ENCODE data around the gene ATP5MC2.
A peak's percentile ranks its signal among the peaks of the same experiment; 100 is the strongest.
"Not testable (repeated sequence)": the region's sequence is repeated elsewhere in the genome, so short reads cannot be mapped to it uniquely, and the experiment has no call there.

The ATP5MC2 gene

GRCh38 chr12:53646300-53646699 lies 29.6 kb downstream of the ATP5MC2 start:
- DNase-seq (ENCODE audit: low read depth) = not testable (repeated sequence)

- DNase-seq (ENCODE audit: low read depth) = no peak
Measured at GRCh38 chr12:53645165-53645564, 30.7 kb downstream of the ATP5MC2 start.

GRCh38 chr12:53644133-53644532 lies 31.8 kb downstream of the ATP5MC2 start:
- DNase-seq (ENCODE audit: low read depth) = no peak

- DNase-seq (ENCODE audit: low read depth) = no peak
Measured at GRCh38 chr12:53643232-53643979, 32.5 kb downstream of the ATP5MC2 start.

DNA sequence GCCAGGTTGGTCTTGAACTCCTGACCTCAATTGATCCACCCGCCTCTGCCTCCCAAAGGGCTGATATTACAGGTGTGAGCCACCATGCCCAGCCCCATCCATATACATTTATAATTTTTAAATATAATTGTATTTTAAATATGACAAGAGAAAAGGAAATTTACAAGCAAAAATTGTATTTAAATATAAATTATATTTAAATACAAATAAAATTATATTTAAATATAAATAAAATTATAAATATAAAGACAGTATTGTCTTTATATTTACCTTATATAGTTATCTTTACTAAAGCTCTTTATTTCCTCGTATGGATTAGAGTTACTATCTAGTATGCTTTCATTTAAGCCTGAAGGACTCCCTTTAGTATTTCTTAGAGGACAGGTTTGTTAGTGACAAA lies 37.8 kb downstream of the ATP5MC2 start:
- no peak for DNase-seq (ENCODE audit: low read depth)

DNA sequence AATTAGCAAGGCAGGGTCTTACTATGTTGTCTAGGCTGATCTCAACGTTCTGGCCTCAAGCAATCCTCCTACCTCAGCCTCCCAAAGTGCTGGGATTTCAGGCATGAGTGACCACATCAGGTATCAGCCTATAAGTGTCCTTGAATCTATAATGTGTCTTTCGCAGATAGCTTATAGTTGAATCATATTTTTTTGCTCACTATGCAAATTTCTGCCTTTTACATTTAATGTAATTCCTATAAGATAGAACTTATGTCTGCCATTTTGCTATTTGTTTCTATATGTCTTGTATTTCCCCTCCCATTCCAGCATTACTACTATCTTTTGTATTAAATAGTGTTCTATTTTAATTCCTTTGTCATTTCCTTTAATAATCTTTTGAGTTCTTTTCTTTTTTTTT lies 39.2 kb downstream of the ATP5MC2 start:
- no peak for DNase-seq (ENCODE audit: low read depth)

- DNase-seq (ENCODE audit: low read depth) = not testable (repeated sequence)
Measured at GRCh38 chr12:53635708-53636107, 40.2 kb downstream of the ATP5MC2 start.

DNA sequence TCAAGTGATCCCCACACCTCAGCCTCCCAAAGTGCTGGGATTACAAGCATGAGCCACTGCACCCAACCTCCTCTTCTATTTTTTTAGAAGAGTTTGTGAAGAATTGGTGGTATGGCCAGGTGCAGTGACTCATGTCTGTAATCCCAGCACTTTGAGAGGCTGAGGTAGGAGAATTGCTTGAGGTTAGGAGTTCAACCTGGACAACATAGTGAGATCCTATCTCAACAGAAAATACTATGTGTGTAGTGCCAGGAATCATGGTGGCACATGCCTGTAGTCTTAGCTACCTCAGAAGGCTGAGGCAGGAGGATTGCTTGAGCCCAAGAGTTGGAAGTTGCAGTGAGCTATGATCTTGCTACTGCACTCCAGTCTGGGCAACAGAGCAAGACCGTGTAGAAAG lies 44.2 kb downstream of the ATP5MC2 start:
- no peak for DNase-seq (ENCODE audit: low read depth)

- DNase-seq (ENCODE audit: low read depth) = no peak
Measured at GRCh38 chr12:53627919-53628318, 48.0 kb downstream of the ATP5MC2 start.

GRCh38 chr12:53626702-53627169 lies 49.1 kb downstream of the ATP5MC2 start:
- DNase-seq (ENCODE audit: low read depth) = no peak

DNA sequence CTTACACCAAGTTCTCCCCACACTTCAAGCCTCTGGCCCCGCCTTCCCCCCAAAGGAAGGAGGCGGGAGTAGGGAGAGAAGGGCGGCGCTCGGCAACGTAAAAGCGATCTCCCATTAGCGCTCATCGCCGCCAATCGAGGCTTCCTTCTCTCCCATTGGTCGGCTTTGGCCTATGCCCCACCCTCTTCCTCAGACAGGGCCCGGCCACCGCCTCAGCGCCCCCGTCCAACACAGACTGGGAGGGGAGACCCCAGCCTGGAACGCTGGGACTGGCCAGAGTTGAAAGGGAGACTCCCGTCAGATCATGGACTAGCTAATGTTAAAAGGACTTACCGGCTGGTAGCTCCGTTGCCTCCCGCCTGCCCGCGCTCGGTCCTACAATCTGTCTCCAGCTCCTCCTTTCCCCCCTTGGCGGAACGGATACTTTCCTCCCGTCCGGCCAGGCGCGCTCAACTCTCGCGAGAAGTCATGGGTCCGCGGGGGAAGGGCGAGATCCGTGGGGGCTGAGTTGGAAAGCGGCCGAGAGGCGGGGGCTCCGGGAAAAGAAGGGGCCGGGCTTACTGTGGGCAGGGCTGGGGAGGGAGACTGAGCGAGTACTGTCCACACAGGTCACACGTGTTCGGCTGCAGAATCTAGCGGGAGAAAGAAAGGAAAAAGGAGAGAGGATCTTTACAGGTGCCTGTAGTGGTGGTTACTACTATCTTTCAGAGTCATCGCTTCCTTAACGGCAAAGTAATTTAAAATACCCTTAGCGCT lies 49.8 kb downstream of the ATP5MC2 start, which contains the start of gene ATF7:
TSS of gene ATF7 (minus strand) at position 437 of the 756 bp plus-strand sequence. CDS start 25,382 bp downstream, outside the sequence.
- peak; percentile 92 for DNase-seq (ENCODE audit: low read depth)

GRCh38 chr12:53625373-53625945 lies 50.4 kb downstream of the ATP5MC2 start:
- no peak for DNase-seq (ENCODE audit: low read depth)

DNA sequence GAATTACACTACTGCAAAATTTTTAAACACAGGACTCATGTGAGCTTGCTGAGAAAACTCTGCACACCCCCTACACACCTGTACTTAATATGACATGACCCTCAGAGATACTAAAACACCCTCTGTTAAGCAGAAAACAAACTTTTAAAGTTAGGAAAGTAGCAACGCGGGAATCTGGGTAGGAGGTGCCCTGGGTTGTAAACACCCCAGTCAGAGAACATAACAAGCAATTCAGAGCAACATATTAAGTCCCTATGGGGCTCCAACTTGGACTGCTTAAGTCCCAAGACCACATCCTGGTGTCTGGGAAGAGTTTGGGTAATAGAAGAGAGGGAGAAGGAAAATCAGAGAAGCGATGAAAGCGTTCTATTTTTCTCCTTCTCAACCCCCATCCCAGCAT lies 50.9 kb downstream of the ATP5MC2 start:
- DNase-seq (ENCODE audit: low read depth) = no peak

DNA sequence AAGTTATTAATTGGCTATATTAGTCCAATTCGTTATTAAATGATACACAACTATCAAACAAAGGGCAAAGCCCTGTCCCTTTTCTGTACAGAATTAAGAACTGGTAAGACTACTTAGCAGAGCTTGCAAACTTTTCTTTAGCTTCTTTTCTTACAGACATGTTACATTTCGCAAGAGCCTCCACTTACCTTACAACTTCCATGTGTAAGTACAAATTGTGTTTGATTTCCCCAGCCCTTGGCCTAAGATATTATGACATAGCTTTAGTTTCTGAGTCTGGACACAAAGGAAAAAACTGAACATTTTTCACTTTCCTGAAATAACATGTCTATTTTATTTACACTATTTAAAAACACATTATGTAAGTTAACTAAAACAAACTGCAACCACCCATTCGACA lies 51.4 kb downstream of the ATP5MC2 start:
- DNase-seq (ENCODE audit: low read depth) = no peak

GRCh38 chr12:53623548-53624385 lies 52.1 kb downstream of the ATP5MC2 start:
- DNase-seq (ENCODE audit: low read depth) = no peak

DNA sequence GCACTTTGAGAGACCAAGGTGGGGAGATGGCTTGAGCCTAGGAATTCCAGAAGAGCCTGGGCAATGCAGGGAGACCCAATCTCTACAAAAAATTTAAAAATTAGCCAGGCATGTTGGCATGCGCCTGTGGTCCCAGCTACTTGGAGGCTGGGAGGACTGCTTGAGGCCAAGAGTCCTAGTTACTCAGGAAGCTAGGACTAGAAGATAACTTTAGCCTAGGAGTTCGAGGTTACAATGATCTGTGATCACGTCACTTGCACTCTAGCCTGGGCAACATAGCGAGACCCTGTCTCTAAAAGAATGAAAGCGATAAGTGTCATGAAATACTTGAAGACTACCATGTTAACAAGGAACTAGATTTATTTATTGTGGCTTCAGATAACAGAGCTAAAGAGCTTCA lies 53.2 kb downstream of the ATP5MC2 start:
- no peak for DNase-seq (ENCODE audit: low read depth)

- DNase-seq (ENCODE audit: low read depth) = no peak
Measured at GRCh38 chr12:53618275-53618674, 57.6 kb downstream of the ATP5MC2 start.

DNA sequence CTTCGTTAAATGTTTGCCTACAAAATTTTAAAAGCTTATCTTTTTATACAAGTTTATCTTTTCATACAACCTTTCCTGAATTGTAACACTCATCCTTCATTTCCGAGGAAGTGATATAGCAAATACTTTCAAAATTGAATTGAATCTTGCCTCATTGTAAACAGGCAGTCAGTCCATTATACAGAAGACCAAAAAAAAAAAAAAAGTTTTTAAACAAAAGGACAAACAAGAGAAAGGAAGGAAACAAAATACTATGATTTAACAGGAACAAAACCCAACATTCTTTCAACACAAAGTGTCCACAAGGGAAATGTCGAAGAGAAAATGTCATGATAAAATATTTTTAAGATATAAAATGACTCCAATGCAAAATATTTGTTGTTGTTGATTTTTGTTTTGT lies 58.2 kb downstream of the ATP5MC2 start:
- no peak for DNase-seq (ENCODE audit: low read depth)

DNA sequence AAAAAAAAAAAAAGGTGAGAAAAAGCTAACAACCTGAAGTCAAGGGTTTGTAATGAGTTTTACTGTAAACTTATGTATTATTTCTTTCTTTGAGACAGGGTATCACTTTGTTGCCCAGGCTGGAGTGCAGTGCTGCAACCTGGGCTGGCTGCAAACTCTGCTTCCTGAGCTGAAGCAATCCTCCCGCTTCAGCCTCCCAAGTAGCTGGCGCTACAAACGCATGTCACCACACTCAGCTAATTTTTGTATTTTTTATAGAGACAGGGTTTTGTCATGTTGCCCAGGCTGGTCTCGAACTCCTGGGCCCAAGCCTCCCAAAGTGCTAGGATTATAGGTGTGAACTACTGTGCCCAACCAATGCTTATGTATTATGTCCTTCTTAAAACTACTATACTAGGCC lies 58.9 kb downstream of the ATP5MC2 start:
- DNase-seq (ENCODE audit: low read depth) = no peak
